Stimulated activated CD4-positive, alpha-beta T cell treated with anti-CD3 and anti-CD28 coated beads, Interleukin-4, amount 100 ng/mL, for 48 hours (primary cell): Measurements from ENCODE around the gene ANKS1B.
"Not testable (repeated sequence)": the region's sequence is repeated elsewhere in the genome, so short reads cannot be mapped to it uniquely, and the experiment has no call there.

Experiments used
- DNase-seq, 2 donors: peaks; one replicate each; pipeline ENCODE4 v3.0.0-alpha.2; 2020; ENCODE audit warnings: low read depth in 2 of 2

The ANKS1B gene

GRCh38 chr12:99765469-99766114 lies 219.1 kb downstream of the ANKS1B start:
- no peak for DNase-seq

DNA sequence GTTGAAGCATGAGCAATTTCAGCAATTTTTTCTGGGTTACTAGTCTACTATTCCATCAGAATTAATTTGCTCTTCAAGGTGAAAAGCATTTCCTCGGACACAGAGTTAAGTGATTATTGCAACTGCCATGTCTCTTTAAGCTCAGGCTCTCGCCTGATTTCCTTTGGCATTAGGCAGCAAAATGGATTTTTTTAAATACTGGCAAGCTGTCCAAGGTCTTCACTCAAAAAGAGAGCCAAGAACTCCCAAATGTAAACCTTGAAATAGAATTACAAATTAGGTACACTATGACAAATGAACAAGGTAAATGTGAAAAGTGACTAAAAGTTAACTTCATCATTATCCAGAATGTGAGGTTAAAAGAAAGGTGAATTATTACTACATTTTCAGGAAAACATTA lies 225.3 kb downstream of the ANKS1B start:
- no peak for DNase-seq

DNA sequence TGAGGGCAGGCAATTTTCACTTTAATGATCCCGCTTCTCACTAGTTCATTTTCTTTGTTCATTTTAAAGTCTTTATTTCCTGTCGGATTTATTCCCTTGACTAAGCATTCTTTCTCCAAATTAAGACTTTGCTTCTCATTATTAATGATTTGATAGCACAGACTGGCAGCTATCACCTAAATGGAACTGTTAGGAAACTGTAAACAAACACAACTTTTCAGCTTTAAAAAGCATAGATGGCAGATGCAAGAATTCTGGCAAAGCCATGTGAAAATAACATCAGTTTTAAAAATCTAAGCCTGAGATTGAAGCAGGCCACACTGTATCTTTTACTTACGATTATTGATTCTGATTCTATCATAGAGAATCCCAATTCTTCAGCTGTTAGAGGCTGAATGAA lies 225.7 kb downstream of the ANKS1B start:
- no peak for DNase-seq

- no peak for DNase-seq
Measured at GRCh38 chr12:99752740-99753139, 232.0 kb downstream of the ANKS1B start.

DNA sequence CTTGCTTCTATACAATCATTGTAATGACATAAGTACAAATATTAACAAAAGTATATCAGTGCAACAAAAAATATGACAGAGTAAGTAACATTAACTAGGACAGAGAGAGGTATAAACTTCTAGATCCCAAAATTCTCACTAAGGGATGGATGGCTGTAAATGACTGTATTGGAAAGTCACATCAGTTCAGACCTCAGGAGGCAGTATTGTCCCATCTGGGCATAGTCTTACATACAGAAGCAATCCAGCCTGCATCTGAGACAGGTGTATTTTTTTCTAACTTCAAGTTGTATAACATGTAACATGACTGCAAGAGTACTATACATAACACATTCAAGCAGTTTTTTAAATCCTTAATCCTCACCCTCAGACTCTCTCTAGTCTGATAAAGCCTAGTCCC lies 238.2 kb downstream of the ANKS1B start:
- no peak for DNase-seq

DNA sequence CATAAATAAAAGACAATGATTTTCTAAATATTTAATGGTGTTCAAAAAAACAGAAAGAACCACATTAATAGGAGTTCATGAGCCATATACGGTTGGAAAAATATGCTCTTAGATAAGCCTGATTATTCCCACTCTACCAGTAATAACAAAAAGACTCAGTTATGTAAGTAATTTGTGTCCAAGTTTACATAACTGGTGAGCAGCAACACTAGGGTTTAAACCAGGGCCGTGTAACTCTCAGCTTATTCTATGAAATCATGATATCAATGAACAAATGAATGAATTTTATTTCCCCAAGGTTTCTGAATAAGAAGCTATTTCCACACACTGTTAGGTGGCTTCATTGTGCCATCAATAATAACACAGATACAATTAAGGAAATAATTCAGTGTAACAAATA lies 238.8 kb downstream of the ANKS1B start:
- DNase-seq, result no peak

- no peak for DNase-seq
Measured at GRCh38 chr12:99745121-99745520, 239.6 kb downstream of the ANKS1B start.

- no peak for DNase-seq
Measured at GRCh38 chr12:99736760-99737269, 247.9 kb downstream of the ANKS1B start.

GRCh38 chr12:99732131-99732530 lies 252.6 kb downstream of the ANKS1B start:
- no peak for DNase-seq

DNA sequence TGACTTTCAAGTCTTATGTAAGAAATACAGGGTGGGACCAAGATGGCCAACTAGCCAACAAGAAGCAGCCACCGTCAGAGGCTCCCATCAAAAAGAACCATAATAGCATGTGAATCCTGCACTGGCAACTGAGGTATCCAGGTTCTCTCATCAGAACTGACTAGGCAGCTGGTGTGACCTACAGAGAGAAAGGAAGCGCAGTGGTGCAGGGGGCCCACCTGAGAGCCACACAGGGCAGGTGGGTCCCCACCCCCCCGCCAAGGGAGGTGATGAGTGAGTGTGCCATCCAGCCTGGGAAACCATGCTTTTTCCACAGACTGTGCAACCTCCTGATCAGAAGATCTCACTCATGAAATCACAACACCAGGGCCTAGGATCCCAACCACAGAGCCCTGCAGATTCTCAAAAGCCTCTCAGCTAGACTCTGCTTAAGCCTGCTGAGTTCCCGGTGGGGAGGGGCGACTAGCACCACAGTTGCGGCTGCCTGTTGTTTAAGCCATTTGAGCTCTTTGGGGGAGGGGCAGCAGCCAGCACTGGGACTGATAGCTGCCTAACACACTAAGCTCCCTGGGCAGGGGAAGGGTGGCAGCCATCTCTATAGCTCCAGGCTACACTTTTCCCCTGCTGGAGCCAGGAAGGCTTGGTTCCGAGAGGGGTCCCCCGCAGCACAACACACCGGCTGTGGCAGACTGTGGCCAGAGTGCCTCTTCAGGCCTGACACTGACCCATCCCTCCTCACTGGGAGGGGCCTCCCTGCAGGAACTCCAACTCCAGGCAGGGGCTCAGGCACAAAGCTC lies 261.8 kb downstream of the ANKS1B start:
- no peak for DNase-seq

DNA sequence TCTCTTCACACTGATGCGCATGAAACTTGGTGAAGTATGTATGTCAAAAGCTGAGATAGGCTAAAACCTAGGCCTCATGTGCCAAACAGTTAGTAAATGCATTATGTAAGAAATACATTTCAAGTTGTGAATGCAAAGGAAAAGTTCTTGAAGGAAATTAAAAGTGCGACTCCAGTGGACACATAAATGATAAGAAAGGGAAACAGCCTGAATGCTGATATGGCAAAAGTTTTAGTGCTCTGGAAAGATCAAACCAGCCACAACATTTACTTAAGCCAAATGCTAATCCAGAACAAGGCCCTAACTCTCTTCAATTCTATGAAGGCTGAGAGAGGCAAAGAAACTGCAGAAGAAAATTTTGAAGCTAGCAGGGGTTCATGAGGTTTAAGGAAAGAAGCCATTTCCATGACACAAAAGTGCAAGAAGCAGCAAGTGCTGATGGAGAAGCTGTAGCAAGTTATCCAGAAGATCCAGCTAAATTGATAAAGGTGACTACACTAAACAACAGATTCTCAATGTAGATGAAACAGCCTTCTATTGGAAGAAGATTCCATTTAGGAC lies 262.9 kb downstream of the ANKS1B start:
- DNase-seq, result no peak

GRCh38 chr12:99720083-99720465 lies 264.7 kb downstream of the ANKS1B start:
- not testable (repeated sequence) for DNase-seq

DNA sequence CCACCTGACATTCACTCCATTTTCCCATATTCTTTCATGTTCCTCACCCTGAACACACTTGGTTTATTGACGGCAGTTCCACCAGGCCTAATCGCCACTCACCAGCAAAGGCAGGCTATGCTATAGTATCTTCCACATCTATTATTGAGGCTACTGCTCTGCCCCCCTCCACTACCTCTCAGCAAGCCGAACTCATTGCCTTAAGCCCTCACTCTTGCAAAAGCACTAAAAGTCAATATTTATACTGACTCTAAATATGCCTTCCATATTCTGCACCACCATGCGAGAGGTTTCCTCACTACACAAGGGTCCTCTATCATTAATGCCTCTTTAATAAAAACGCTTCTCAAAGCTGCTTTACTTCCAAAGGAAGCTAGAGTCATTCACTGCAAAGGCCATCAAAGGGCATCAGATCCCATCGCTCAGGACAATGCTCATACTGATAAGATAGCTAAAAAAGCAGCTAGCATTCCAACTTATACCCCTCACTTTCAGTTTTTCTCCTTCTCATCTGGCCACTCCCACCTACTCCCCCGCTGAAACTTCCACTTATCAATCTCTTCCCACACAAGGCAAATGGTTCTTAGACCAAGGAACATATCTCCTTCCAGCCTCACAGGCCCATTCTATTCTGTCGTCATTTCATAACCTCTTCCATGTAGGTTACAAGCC lies 265.2 kb downstream of the ANKS1B start:
- DNase-seq, result not testable (repeated sequence)

DNA sequence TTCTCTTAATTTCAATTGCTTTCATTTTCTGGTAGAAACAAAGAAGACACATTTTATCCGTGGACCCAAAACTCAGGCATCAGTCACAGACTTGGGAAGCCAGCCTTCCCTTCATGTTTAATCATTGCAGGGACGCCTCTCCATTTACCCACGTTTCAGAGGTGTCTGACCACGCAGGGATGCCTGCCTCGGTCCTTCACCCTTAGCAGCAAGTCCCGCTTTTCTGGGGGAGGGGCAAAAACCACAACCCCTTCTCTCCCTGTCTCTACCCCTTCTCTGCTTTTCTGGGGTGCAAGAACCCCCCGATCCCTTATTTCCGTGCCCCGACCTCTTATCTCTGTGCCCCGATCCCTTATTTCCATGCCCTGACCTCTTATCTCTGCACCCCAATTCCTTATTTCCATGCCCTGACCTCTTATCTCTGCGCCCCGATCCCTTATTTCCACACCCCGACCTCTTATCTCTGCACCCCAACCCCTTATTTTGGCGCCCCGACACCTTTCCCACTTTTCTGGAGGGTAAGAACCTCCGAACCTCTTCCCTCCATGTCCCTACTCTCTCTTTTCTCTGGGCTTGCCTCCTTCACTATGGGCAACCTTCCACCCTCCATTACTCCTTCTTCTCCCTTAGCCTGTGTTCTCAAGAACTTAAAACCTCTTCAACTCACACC lies 268.8 kb downstream of the ANKS1B start:
- DNase-seq, result not testable (repeated sequence)

GRCh38 chr12:99714921-99715320 lies 269.8 kb downstream of the ANKS1B start:
- not testable (repeated sequence) for DNase-seq

GRCh38 chr12:99713946-99714520 lies 270.7 kb downstream of the ANKS1B start:
- DNase-seq, result no peak

DNA sequence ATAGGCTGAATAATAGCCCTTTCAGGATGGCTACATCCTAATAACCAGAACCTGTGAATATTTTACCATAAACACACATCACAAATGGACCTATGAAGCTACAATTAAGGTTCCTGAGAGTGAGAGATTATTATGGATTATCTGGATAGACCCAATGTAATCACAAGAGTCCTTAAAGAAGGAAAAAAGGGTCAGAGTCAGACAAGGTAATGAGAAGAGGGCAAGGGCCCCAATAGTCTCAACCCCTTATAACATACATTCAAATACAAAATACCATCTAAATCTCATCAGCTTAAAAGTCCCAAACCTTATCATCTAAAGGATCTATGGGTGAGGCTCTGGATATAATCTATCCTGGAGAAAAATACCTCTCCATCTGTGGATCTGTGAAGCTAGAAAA lies 272.5 kb downstream of the ANKS1B start:
- no peak for DNase-seq

DNA sequence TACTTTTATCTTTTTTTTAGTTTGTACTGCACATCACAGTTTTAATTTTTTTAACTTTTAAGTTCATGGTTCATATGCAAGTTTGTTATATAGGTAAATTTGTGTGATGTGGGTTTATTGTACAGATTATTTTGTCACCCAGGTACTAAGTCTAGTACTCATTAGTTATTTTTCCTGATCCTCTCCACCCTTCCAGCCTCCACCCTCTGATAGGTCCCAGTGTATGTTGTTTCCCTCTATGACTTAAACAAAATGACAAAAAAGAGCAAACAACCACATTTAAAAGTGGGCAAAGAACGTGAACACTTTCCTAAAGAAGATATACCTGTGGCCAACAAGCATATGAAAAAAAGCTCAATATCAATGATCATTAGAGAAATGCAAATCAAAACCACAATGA lies 273.5 kb downstream of the ANKS1B start:
- no peak for DNase-seq

DNA sequence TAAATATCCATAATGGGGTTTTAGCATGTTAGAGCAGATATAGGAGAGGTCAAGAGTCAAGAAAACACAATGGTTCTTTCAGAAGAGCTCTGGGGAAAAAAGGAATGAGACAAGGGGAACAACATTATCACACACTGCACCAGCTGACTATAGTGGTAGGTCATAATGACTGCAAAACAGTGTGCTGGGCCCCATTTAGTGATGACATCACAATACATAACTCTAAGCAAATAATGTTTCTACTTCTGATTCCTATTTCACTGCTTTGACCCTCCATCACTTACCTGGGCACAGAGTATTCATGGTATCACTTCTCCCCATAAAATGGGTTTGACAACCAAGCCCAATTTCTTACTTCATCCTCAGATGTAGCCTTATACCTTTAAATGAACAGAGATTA lies 275.1 kb downstream of the ANKS1B start:
- DNase-seq, result no peak

- no peak for DNase-seq
Measured at GRCh38 chr12:99709116-99709515, 275.6 kb downstream of the ANKS1B start.

- no peak for DNase-seq
Measured at GRCh38 chr12:99707883-99708282, 276.9 kb downstream of the ANKS1B start.
